HG03520 (cell line): ENCODE results near the gene TSACC.
"Not testable (repeated sequence)": the region's sequence is repeated elsewhere in the genome, so short reads cannot be mapped to it uniquely, and the experiment has no call there.

Experiments used
- ATAC-seq: cut with Tn5 transposase; IDR thresholded peaks from one replicate; pipeline ENCODE4 v1.9.1; 2021; ENCODE audit warnings: mild to moderate bottlenecking, moderate library complexity; ENCODE audit not compliant: unreplicated experiment

TSACC gene

DNA sequence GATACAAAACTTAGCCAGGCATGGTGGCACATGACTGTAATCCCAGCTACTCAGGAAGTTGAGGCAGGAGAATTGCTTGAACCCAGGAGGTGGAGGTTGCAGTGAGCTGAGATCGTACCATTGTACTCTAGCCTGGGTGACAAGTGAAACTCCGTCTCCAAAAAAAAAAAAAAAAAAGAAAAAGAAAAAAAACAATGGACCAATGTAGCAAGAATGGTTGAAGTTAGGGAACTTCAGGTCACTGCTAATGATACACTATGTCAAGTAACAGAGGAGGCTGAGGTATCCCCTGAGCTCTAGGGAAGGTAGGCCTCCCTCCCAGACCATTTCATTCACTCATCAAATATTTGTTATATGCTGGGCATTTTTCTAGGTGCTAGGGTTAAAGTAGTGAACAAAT is 7.7 kb downstream of the TSACC start:
- not testable (repeated sequence) for ATAC-seq

DNA sequence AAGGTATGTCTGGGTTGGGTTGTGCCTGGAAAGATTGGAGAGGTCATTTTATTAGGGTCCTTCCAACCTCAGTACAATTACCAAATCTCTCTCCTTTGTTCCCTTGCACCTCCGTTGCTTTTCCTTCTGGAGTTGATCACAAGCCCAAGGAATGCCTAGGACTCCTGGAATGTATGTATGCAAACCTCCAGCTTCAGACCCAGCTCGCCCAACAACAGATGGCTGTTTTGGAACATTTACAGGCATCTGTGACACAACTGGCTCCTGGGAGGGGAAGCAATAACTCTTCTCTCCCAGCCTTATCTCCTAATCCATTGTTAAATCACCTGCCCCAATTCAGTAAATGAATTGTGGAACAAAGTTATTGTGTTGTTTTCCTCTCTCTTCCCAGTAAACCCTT is 8.3 kb downstream of the TSACC start:
- ATAC-seq = no peak

- ATAC-seq = no peak
These were observed 9.0 kb downstream of the TSACC start for GRCh38 chr1:156347331-156347730.

DNA sequence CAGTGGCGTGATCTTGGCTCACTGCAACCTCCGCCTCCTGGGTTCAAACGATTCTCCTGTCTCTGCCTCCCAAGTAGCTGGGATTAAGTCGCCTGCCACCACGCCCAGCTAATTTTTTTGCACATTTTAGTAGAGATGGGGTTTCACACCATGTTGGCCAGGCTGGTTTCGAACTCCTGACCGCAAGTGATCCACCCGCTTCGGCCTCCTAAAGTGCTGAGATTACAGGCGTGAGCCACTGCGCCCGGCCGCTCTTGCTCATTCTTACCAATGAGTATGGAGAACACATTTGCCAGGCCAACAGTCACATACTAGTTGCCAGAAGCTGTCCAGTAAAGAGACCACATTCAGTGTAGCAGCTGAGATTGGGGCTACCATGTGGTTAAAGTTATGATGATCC is 14.2 kb downstream of the TSACC start:
- not testable (repeated sequence) for ATAC-seq

DNA sequence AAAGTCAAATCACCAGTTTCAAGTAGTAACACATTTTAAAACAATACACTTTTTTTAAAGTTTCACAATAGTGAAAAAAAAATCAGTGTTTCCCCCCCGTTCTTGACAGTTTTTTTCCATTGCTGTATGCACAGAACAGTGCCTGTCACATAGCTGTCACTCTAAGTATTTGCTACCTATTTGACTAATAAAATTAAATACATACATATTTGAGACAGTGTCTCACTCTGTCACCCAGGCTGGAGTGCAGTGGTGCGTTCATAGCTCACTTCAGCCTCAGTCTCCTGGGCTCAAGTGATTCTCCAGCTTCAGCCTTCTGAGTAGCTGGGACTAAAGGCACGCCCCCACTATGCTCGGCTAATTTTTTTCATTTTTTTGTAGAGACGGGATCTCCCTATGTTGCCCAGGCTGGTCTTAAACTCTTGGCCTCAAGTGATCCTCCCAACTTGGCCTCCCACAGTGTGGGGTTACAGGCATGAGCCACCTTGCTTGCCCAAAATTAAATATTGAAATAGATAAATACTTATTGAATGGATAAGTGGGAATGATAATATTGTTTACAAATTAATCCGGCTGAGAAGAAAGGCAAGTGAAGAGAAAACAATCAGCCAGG is 18.0 kb downstream of the TSACC start:
- no peak for ATAC-seq

- ATAC-seq = no peak
These were observed 18.7 kb downstream of the TSACC start for GRCh38 chr1:156356875-156357534.

GRCh38 chr1:156357977-156358376 is 19.7 kb downstream of the TSACC start:
- no peak for ATAC-seq

GRCh38 chr1:156358641-156359040 is 20.3 kb downstream of the TSACC start:
- ATAC-seq = no peak

DNA sequence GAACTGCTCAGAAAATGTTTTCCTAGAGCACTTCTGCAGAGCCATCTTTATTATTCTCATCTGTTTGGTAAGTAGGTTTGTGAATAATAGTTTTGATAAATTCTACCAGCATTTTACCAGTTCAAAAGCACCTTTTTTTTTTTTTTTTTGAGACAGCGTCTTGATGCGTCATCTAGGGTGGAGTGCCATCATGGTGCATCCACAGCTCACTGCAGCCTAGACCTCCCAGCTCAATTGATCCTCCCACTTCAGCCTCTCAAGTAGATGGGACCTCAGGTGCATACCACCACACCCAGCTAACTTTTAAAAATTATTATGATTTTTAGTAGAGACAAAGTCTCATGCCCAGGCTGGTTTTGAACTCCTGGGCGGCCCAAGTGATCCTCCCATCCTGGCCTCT is 20.9 kb downstream of the TSACC start:
- ATAC-seq = no peak

DNA sequence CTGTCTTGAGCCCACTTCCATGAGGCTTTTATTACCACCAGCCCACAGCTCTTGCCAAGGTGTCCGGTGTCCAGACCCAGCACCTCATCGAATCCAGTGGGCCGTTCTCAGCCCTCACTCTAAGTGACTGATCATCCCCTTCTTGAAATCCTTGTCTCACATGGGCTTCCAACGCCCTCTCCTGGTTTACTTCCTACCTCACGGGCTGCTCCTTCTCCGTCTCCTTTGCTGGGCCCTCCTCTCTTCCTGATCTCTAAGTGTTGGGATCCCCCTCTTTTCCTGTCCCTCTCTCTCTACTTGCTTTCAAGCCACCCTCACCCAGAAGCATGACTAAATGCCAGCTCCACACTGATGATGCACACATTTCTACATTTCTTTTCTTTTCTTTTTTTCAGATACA is 21.6 kb downstream of the TSACC start:
- ATAC-seq = no peak

- no peak for ATAC-seq
These were observed 22.2 kb downstream of the TSACC start for GRCh38 chr1:156360534-156360933.

GRCh38 chr1:156365754-156366153 is 27.4 kb downstream of the TSACC start:
- no peak for ATAC-seq

DNA sequence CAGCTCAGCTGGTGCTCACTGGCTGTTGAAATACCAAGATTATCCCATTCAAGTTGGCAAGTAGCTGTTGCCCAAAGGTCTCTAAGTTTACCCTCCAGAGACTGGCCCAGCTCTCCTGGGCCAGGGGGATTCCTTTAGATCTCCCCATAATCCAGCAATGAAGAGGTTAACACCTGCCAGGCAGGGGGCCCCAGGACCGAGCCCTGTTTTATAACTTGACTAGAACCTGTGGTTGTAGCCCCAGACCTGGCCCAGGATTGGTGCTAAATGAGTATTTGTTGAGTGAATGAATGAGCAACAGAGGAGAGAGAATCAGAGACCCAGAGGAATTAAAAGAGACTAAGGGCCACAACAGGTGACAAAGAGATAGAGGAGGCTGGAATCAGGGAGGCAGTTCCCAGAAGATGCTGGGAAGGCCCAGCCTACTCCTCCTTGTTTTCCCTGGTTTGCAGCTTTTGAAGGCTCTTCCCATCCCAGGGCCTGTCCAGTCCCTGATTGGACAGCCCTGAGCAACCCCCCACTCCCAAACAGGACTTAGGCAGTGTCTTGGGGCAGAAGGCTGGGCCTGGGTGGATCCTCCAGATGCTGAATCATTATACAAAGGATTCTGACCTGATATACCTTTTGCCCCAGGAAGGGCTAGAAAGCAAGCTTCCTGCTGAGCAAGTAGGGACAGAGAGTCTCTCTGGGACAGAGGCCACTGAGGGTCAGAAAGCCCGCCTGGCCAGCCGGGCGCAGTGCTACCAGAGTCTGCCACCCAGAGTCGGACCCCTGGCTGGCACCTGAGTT is 28.2 kb downstream of the TSACC start:
- no peak for ATAC-seq

DNA sequence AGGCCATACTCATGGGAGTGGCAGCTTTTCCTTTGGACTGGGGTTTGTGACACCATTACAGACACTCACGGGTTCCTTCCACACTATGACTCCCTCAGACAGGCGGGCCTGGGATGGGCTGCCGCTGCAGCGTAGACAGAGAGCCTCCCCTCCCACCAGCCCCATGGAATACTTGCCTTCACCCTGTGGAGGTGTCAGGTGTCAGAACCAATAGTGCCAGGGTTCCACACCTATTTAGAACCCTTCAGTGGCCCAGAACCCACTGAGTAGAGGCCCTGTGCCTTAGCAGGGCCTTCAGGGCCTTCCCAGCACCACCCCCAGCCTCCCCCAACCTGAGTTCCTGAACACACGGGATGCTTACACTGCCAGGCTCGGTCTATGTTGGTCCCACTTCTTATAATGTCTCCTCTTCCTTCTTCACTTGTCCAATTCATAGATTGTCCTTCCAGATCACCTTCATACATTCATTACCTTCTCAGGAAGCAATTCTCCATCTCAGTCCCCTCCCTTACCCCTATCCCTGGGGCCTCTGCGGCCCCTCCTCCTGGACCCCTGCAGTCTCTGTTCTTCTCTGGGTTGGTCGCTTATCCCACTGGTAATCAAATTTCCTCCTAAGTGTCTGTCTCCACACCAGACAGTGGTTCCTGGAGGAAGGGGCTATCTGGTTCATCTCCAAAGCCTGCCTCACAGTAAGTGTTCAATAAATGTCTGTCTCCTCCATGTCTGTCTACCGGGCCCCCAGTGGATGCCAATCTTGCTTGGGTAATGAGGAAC is 29.2 kb downstream of the TSACC start:
- no peak for ATAC-seq

DNA sequence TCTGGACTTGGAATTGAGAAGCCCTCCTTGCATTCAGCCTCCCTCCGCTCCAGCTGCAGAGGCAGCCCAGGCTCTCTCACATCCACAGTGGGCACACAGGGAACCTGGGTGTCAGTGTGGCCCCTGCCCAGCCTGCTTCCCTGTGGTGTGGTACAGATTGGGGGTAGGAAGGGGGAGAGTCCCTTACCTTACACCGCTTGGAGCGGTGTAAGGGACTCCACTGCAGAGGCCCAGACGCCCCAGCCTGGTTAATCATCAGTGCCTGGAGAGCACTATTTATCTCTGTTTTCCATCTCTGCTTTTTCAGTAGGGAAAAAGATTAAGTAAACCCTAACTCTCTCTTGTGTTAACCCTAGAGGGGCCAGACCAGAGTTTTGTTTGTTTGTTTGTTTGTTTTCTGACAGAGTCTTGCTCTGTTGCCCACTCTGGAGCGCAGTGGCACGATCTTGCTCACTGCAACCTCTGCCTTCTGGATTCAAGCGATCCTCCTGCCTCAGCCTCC is 29.9 kb downstream of the TSACC start:
- no peak for ATAC-seq

GRCh38 chr1:156368889-156369684 is 30.8 kb downstream of the TSACC start, which contains the start of gene RHBG:
TSS of gene RHBG (plus strand) at chr1:156369211. CDS start at chr1:156369250, 39 bp downstream.
- ATAC-seq = no peak

DNA sequence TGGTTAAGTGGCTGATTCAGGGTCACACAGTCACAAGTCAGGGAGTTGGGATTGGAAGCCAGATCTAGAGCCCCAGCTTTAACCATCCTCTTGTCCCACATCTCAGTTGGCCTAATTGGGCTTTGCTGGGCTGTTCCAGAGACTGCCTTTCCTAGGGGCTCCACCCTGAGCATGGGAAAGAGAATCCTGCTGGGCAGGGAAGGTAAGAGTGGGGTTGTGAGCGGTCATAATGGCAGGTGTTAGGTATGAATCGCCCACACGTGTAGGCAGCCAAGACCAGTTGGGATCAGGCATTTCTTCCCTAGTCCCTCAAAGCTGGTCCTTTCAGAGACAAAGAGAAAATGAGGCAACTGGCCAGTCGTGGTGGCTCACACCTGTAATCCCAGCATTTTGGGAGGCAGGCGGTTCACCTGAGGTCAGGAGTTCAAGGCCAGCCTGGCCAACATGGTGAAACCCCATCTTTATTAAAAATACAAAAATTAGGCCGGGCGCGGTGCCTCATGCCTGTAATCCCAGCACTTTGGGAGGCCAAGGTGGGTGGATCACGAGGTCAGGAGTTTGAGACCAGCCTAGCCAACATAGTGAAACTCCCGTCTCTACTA is 31.5 kb downstream of the TSACC start:
- not testable (repeated sequence) for ATAC-seq

GRCh38 chr1:156371553-156372264 is 33.4 kb downstream of the TSACC start:
- no peak for ATAC-seq

DNA sequence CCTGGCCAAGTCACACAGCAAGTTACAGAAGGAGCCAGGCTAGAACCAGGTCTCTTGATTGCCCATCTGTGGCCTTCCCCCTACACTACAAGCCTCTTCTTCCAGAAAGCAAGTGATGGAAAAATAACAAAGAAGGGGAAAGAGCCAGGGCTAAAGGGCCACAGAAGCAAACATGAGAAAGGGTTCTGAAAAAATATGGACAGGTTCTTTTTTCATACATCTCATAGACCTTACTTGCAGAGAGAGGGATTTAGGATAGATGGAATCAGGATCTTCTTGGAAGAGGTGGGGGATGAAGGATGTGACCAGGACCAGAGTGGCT is 33.9 kb downstream of the TSACC start:
- ATAC-seq = no peak
